ENCODE measurements around the gene STK17A.
A peak's percentile ranks its signal among the peaks of the same experiment; 100 is the strongest.

DNA sequence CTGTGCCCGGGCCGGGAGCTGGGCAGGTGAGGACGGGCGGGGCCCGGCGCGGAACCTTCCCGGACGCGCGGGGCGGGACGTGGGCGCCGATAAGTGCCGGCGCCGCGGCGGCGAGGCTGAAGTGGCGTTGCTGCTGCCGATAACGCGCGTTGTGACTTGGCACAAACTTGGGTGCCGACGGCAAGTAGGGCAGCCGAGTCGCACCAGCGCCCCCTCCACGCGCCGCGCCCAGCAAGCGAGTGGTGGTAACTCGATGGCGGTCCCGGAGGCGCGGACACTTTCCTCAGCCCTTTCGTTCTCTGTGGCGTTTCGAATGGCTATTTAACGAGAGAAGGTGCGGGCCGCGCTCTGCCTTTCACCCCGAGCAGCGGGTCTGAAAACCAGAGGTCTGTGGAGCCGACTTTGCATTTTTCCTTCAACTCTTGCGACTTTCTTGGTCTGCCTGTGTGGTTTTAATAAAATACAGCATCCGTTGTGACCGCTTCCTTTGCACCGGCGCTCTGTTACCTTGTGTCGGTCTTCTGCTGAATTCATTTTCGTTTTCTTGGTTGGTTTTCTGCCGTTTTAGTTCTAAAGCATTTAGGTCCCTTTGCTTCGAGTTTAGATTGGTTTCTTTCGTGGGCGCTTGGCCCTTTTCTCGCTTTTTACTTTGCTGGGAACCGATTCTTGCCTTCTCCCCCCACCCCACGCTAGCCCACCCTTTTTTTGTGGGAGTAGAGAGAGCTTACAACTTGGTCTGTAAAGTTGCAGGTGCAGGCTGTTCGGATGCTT, 701 bp downstream of the STK17A start:
- no peak for TF ChIP-seq FOXM1 (IDR thresholded peaks at IDR 0.05; ENCODE audit: borderline replicate concordance, low read depth)
- TF ChIP-seq, protein P1, sequence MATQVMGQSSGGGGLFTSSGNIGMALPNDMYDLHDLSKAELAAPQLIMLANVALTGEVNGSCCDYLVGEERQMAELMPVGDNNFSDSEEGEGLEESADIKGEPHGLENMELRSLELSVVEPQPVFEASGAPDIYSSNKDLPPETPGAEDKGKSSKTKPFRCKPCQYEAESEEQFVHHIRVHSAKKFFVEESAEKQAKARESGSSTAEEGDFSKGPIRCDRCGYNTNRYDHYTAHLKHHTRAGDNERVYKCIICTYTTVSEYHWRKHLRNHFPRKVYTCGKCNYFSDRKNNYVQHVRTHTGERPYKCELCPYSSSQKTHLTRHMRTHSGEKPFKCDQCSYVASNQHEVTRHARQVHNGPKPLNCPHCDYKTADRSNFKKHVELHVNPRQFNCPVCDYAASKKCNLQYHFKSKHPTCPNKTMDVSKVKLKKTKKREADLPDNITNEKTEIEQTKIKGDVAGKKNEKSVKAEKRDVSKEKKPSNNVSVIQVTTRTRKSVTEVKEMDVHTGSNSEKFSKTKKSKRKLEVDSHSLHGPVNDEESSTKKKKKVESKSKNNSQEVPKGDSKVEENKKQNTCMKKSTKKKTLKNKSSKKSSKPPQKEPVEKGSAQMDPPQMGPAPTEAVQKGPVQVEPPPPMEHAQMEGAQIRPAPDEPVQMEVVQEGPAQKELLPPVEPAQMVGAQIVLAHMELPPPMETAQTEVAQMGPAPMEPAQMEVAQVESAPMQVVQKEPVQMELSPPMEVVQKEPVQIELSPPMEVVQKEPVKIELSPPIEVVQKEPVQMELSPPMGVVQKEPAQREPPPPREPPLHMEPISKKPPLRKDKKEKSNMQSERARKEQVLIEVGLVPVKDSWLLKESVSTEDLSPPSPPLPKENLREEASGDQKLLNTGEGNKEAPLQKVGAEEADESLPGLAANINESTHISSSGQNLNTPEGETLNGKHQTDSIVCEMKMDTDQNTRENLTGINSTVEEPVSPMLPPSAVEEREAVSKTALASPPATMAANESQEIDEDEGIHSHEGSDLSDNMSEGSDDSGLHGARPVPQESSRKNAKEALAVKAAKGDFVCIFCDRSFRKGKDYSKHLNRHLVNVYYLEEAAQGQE (IDR thresholded peaks at IDR 0.05; ENCODE audit: low read depth), result no peak
- TF ChIP-seq TEAD4 (IDR thresholded peaks at IDR 0.05), result 0 out of 2 replicates have a peak, but pooled peaks have one; percentile 21
- TF ChIP-seq, protein P2, sequence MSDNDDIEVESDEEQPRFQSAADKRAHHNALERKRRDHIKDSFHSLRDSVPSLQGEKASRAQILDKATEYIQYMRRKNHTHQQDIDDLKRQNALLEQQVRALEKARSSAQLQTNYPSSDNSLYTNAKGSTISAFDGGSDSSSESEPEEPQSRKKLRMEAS (IDR thresholded peaks at IDR 0.05), result peak; percentile 76

Measured in Ishikawa (cell line).